ENCODE data around the gene KIAA0040. TPM values are rescaled to one million over a fixed set of nuclear protein-coding genes. Genes with fewer than 3 reads are reported as not detected.

KIAA0040 gene
- total RNA-seq, 1 donor from 2014 or later = 0.73 TPM

DNA sequence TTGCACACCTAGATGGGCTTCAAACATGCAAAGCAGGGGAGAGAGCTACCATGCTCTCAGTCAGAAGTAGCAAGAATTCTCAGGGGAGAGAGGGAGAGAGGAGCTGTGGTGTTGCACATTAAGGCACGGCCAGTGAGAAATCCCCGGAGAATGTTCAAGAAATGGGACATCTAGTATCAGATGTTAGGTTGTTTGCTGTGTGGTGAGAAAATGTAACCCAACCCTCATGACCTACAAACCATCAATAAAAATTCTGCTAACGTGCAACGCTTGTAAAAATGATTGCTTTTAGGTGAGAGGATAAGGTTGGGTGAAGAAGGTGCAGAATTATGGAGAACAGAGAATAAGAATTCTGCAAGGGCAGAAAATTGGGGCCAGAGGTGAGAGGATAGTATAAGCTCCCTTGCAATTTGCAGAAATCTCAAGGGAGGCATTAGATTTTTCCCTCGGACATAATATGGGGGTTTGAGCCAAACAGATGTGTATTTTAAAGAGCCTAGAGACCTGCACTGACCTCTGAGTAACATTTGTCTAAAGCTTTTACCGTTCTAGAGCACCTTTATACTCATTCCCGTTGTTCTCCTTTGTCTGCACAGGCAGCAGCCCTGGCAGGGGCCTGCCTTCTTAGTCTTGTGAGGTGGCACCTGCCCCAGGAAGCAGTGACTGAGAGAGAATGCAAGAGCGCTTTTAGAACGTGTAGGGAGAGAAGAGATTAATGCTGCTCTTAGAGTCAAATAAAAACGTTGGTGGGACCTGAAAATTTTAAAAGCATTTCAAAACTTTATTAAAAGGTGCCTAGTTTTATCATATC, 25.4 kb upstream of the KIAA0040 start:
- peaks cover 14% of the 10 kb centered on the region for H3K9me3 Mint-ChIP-seq (ENCODE audit: unreplicated experiment)
- H3K4me3 Mint-ChIP-seq (ENCODE audit: unreplicated experiment) = no peak overlapping the region
- no peaks in the 10 kb centered on the region for H3K36me3 Mint-ChIP-seq (ENCODE audit: unreplicated experiment)
- H3K4me1 Mint-ChIP-seq (ENCODE audit: unreplicated experiment) = no peaks in the 10 kb centered on the region
- H3K27me3 Mint-ChIP-seq (ENCODE audit: unreplicated experiment) = peaks cover 4% of the 10 kb centered on the region
- DNase-seq (ENCODE audit: extremely low spot score, unreplicated experiment) = no peak
- no peak overlapping the region for H3K27ac Mint-ChIP-seq (ENCODE audit: unreplicated experiment)
- TF ChIP-seq, protein P1, sequence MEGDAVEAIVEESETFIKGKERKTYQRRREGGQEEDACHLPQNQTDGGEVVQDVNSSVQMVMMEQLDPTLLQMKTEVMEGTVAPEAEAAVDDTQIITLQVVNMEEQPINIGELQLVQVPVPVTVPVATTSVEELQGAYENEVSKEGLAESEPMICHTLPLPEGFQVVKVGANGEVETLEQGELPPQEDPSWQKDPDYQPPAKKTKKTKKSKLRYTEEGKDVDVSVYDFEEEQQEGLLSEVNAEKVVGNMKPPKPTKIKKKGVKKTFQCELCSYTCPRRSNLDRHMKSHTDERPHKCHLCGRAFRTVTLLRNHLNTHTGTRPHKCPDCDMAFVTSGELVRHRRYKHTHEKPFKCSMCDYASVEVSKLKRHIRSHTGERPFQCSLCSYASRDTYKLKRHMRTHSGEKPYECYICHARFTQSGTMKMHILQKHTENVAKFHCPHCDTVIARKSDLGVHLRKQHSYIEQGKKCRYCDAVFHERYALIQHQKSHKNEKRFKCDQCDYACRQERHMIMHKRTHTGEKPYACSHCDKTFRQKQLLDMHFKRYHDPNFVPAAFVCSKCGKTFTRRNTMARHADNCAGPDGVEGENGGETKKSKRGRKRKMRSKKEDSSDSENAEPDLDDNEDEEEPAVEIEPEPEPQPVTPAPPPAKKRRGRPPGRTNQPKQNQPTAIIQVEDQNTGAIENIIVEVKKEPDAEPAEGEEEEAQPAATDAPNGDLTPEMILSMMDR (IDR thresholded peaks at IDR 0.05) = no peak

DNA sequence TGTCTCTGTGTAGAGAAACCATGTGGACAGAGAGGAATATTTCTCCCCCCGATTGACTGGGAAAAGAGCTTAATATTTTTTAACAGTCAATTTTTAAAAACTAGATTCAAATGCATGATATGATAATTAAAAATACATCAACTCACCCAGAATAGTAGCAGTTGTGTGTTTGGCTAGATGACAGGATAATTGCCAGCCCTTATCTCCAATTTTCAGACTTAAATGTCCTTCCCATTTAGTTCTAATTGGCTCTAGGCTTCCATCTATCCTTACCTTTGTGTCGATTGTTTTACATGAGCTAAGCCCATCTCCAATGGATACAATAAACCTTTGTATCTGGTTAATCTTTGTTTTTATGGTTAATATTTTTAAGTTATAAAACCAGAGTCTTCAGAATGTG, 23.9 kb upstream of the KIAA0040 start:
- H3K36me3 Mint-ChIP-seq (ENCODE audit: unreplicated experiment) = no peaks in the 10 kb centered on the region
- no peaks in the 10 kb centered on the region for H3K4me1 Mint-ChIP-seq (ENCODE audit: unreplicated experiment)
- no peak for DNase-seq (ENCODE audit: extremely low spot score, unreplicated experiment)
- peaks cover 14% of the 10 kb centered on the region for H3K9me3 Mint-ChIP-seq (ENCODE audit: unreplicated experiment)
- TF ChIP-seq, protein P1 (IDR thresholded peaks at IDR 0.05) = no peak
- H3K27ac Mint-ChIP-seq (ENCODE audit: unreplicated experiment) = no peak overlapping the region
- H3K27me3 Mint-ChIP-seq (ENCODE audit: unreplicated experiment) = peaks cover 4% of the 10 kb centered on the region
- no peak overlapping the region for H3K4me3 Mint-ChIP-seq (ENCODE audit: unreplicated experiment)

DNA sequence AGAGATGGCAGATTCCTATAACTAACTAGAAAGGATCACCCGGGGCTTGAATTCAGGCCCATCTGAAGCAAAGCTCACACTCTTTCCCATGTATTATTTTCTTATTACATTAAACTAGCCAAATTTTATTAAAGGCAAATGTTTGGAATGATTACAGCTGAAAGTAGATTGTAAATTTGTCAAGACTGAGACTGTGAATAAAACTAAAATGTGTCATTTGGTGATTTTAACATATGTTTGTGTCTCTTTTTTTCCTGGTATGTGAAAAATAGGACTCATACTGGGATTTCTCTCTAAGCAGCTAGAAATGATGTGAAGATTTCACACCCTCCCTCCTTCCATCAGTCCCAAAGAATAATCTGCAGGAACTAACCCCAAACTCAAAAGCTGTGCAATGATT, 19.1 kb upstream of the KIAA0040 start:
- Mint-ChIP-seq H3K4me1 (ENCODE audit: unreplicated experiment) (no peaks in the 10 kb centered on the region), H3K27ac (ENCODE audit: unreplicated experiment) (no peak overlapping the region), H3K9me3 (ENCODE audit: unreplicated experiment) (peaks cover 14% of the 10 kb centered on the region), H3K27me3 (ENCODE audit: unreplicated experiment) (peaks cover 3% of the 10 kb centered on the region), H3K4me3 (ENCODE audit: unreplicated experiment) (no peak overlapping the region), H3K36me3 (ENCODE audit: unreplicated experiment) (no peaks in the 10 kb centered on the region)
- TF ChIP-seq, protein P1 (IDR thresholded peaks at IDR 0.05) = no peak
- DNase-seq (ENCODE audit: extremely low spot score, unreplicated experiment) = no peak

DNA sequence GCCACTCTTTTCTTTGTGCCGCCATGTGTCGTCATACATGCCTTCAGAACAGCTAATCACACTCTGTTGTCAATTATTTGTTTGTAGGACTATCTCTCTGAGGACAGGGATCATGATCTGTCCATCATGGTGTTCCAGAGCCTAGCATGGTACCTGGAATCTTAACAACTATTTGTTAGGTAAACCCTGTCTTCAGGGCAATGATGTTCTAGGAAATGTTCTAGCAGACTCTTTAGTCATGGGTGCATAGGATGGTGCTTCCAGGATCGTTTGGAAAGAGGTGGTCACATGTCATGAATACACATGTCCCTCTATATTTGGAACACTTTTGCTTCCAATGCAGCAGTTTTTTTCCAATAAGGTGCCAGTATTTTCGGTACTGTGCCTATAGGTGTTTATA, 18.2 kb upstream of the KIAA0040 start:
- Mint-ChIP-seq H3K9me3 (ENCODE audit: unreplicated experiment) (peaks cover 14% of the 10 kb centered on the region), H3K36me3 (ENCODE audit: unreplicated experiment) (no peaks in the 10 kb centered on the region), H3K4me1 (ENCODE audit: unreplicated experiment) (no peaks in the 10 kb centered on the region), H3K4me3 (ENCODE audit: unreplicated experiment) (no peak overlapping the region), H3K27ac (ENCODE audit: unreplicated experiment) (no peak overlapping the region), H3K27me3 (ENCODE audit: unreplicated experiment) (peaks cover 3% of the 10 kb centered on the region)
- DNase-seq (ENCODE audit: extremely low spot score, unreplicated experiment) = no peak
- TF ChIP-seq, protein P1 (IDR thresholded peaks at IDR 0.05) = no peak

DNA sequence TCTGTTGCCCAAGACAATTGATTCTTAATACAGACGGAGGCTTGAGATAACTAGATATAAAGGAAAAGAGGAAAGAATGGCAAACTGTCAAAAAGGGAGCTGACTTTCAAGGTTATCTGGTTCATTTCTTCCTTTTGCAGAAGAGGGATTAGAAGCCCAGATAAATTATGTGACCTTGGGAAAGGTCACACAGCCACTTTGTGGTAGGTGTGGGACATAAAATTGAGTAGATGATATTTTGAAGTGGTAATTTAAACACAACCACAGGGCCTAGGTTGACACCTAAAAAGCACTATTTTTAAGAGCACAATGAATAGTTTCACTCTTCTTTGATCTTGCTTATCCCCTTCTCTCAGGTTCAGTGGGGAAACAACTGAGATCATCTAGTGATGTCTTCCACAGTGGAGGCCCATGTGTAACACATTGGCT, 16.9 kb upstream of the KIAA0040 start:
- H3K9me3 Mint-ChIP-seq (ENCODE audit: unreplicated experiment) = peaks cover 14% of the 10 kb centered on the region
- no peak overlapping the region for H3K4me3 Mint-ChIP-seq (ENCODE audit: unreplicated experiment)
- no peaks in the 10 kb centered on the region for H3K4me1 Mint-ChIP-seq (ENCODE audit: unreplicated experiment)
- DNase-seq (ENCODE audit: extremely low spot score, unreplicated experiment) = no peak
- TF ChIP-seq, protein P1 (IDR thresholded peaks at IDR 0.05) = no peak
- H3K27me3 Mint-ChIP-seq (ENCODE audit: unreplicated experiment) = peaks cover 3% of the 10 kb centered on the region
- no peaks in the 10 kb centered on the region for H3K36me3 Mint-ChIP-seq (ENCODE audit: unreplicated experiment)
- no peak overlapping the region for H3K27ac Mint-ChIP-seq (ENCODE audit: unreplicated experiment)

All from osteocyte (in vitro differentiated cells).